ENCODE results near the gene TTLL12.

GRCh38 chr22:43209523-43209890 is 22.6 kb upstream of the TTLL12 start:
- TF ChIP-seq GATA2 (IDR thresholded peaks at IDR 0.05; ENCODE audit: low read depth, low read length) (no peak), GATA3 (IDR thresholded peaks at IDR 0.05; ENCODE audit: low read depth, low read length) (no peak)
